Posterior cingulate gyrus (tissue), 11 donors: ENCODE results near the gene MAP2K4.
A peak's percentile ranks its signal among the peaks of the same experiment; 100 is the strongest.

Experiments used
- DNase-seq, 10 donors: peaks; one replicate each; pipeline versions ENCODE4 v3.0.0 to v3.0.0-alpha.2; 2020 to 2021; ENCODE audit warnings: mixed read lengths in 3 of 10
- intact Hi-C: fragments of 100-400 bp; cut with DNase I; formaldehyde crosslinking; loops from one replicate; pipeline ENCODE4 v1.15.1; 2023

Gene MAP2K4

DNA sequence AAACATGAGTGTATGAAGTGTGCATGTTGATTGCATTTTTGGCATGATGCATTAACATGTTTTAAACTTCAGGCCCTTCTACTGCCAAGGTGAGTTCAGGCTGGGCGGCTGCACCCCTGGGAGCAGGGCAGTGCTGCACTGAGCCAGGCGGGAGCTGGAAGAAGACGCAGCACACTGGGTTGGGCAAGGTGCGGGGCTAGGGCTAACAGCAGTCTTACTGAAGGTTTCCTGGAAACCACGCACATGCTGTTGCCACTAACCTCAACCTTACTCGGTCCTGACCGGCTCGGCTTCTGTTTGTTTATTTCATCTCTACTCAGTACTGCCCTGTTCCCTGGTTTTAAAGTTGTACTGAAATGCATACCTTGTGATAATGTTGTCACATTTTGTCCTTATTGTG lies 61.0 kb downstream of the MAP2K4 start:
- DNase-seq: peak in 1 of 10 donors; percentile 60

DNA sequence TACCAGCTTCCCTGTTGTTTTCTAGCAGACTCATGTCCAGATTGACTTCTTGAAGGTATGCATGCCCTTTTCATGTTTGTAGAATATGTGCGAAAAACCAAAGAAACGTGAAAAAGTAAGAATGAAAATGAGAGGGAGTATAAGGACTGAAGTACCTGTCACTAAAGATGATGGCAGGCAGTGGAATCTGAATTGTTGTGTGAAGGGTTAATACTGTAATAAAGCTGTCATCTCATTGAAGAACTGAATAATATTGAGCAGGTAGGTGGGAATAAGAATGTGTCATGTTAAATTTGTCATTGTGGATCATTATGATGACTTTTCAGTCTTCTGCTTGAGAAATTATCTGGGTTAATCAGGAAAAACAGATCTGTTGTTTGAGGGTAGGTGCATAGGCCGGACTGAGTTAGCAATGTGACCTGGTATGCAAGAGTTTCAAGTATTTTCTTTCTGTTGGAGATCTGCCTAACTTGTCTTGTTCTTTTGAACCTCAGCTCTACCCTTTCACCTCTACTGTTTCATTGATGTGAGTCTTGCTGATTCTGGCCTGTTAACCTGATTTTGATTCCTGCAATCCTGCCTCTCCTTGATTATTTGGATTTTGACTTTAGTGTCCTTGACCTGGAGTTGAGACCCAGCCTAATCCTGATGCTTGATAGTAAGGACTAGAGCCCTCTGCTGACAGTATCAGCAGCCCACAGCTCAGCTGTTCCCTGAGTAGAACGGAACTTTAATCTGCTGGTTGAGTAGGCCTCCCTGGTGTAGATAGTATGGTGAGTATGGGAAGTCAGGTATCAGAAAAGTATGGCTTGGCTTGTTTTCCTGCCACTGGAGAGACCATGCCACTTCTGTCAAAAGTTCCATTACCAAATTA lies 64.6 kb downstream of the MAP2K4 start:
- intact Hi-C loops: no loop called here
- DNase-seq: no peak

More for the DNA sequence above, 61.0 kb downstream of the MAP2K4 start:
- intact Hi-C loops: no loop called here

DNA sequence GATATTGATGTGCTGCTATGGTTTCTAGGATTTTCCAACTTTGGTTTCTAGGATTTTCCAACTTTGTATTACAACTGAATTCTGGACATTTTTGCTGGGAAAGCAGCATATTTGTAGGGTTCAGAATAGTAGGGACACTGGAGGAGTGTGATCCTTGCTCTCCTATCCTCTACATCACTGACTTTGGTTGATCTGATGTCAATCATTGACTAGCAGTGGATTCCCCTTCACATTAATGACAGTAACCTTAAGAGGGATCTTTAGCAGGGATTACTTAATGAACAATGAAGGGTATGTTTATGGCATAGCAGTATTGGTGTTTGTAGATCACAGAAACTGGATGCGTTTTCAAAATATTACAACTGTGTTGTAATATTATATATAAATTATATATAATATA lies 67.4 kb downstream of the MAP2K4 start:
- intact Hi-C loops: no loop called here
- DNase-seq: no peak

DNA sequence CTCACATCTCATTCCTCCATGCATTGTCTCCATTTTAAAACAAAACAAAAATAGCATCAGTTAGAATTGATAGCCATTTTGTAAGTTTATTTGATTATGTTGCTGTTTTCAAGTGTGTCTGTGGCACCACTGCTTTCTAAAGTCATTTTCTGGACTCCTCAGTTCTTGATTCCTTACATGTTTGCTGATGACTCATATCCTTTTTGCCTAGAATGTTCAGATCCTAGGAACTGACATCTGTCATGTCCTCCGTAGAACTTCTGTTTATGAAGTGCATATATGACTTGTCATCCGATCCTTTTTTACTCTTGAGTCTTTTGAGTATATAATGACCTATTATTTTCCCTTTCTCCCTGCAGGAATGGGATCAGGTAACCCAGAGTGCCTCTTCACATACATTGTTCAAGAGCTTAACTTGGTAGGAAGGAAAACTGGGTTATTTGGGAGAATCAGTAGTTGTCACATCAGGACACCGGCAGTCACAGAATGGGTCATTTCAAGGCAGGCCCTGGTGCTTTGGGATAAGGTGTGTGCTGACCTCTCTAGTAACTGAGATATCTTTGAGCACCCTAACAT lies 69.2 kb downstream of the MAP2K4 start:
- intact Hi-C loops: no loop called here
- DNase-seq: no peak

DNA sequence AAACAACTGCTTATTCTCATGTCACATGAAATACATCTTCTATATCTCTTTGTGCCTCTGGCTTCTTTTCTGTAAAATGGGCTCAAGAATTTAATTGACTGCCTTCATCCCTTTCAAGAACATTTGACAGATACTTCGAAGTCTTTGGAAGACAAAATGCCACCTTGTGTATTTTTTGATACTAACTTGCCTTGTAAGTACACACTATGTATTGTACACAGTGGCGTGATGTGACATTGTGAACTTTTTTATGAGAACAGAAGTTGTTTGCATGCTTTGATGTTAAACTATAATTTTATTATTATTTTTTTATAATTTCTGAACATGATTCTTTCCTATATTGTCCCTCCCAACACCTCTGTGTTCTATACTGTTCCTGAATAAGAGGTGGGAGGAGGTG lies 73.7 kb downstream of the MAP2K4 start:
- no peak for DNase-seq
- intact Hi-C loops: no loop called here

DNA sequence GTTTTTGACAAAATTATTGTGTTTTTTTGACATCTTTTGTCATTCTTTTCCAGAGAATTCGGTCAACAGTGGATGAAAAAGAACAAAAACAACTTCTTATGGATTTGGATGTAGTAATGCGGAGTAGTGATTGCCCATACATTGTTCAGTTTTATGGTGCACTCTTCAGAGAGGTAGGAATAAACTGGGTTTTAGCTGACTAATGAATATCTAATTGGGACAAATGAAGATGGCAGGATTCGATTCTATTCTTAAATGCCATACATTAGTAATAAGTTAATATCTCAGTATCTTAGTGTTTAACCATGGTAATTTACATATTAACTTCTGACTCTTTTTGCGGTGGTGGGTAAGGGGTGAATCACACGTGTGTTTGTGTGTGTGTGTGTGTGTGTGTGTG lies 74.8 kb downstream of the MAP2K4 start:
- intact Hi-C loops: no loop called here
- DNase-seq: no peak

DNA sequence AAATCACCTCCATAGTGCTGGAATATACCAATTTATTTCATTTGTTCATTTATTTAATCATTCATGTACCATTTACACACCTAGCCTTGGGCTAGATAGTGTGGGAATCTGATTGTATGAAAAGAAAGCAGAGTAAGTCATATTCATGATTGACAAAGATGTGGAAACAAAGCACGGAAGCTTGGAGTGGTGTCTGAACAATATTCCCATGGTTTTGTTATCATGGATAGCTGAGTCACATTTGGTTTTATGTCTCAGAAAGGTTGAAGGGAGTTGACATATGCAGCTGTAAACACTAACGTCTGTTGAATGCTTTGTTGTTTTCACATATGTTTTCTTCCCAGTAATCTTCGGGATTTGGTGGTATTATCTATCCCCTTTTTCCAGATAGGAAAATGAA lies 76.6 kb downstream of the MAP2K4 start:
- DNase-seq: no peak
- intact Hi-C loops: no loop called here

DNA sequence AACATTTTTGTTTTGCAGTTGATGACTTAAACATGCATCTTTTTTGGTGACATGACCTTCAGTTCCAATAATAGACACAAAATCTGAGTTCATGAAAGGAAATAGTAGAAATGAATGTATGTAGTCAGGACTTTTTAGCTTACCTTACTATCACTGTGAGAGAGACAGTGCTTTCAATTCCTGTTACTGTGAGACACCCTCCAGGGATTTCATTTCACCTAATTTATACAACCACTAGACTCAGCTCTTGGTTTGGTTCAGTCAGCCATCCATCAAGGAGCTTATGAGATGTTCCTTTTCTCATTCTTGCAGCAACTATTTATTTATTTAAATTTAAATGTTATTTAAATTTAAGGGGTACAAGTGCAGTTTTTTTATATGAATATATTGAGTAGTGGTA lies 77.9 kb downstream of the MAP2K4 start:
- intact Hi-C loops: no loop called here

DNA sequence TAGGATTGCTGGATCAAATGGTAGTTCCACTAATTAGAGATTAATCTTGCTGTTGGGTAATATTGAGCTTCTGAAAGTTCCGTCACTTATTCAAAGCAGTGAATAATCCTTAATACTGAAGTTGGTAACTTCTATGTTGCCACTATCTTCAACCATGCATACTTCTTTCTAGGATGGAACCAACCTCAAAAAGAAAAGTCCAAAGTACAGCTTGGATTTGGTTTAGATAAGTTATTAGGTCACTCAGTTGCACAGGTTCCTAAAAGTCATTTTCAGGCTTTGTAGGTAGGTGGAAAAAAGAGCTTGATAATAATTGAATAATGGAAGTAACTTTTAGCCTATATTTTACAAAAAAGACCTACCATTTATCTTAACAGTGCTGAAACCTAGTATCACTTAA lies 78.7 kb downstream of the MAP2K4 start:
- no peak for DNase-seq
- intact Hi-C loops: no loop called here

More for the DNA sequence above, 77.9 kb downstream of the MAP2K4 start:
- no peak for DNase-seq

DNA sequence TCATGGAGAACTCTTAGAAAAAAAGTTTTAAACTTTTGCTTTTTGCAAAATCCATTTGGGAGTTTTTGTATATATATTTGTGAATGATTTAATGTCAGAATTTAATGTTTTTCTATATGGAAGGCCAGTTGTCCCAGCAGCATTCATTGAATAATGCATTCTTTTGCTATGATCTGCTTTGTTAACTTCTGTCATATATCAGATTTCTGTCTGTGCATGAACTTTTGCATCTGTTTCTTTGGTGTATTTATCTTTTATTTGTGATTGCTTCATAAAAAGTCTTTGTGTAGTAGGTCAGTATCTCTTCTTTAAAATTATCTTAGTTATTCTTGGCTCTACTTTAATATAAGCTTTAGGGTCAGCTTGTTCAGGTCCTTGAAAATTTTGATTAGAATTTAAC lies 84.2 kb downstream of the MAP2K4 start:
- intact Hi-C loops: no loop called here

DNA sequence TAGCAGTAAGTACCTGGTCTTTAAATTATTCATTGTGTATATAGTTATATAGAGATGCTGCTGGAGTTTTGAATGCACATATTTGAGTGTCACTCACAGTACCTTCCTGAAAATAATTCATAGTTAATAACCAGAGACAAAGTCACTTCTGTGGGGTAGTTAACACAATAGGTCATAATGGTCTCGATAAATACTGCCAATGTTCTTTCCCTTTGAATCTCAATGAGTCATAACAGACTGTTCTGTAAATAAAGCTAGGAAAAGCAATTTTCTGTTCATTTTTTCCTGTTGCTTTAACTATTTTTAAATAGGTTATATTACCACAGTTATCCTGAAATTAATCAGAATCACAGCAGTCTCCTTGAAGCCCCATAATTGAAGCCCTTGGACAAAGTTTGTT lies 87.2 kb downstream of the MAP2K4 start:
- DNase-seq: no peak
- intact Hi-C loops: no loop called here

More for the DNA sequence above, 84.2 kb downstream of the MAP2K4 start:
- no peak for DNase-seq

DNA sequence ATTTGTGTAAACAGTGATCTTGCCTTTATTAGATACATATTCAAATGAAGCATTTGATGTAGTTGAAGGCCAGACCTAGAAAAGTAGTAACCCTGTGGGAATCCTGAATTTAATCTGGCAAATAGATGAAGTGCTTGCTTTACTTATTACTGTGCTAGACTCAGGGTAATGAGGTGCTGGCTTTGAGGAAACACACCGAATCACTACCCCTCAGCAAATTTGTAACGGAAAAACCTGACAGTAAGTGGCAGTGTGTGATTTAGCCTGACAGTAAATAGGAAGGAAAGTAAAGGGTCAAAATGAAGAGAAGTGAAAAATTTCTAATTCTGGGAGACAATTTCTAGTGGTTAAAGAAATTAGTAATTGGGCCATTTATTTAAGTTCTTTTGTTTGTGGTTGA lies 90.2 kb downstream of the MAP2K4 start:
- DNase-seq: no peak
- intact Hi-C loops: no loop called here

DNA sequence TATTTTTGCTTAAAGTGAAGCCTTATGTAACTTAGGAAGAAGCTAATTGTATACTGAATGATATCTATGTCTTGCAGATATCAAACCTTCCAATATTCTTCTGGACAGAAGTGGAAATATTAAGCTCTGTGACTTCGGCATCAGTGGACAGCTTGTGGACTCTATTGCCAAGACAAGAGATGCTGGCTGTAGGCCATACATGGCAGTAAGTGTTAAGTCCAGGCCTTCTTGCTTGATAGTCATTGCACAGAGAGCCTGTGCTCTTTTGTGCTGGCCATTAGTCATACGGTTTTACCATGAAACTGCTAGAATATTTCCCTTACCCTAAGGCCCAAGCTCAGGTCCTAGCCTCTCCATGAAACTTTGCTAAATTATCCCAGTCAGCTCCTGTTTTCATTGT lies 92.5 kb downstream of the MAP2K4 start:
- intact Hi-C loops: no loop called here
- DNase-seq: no peak

DNA sequence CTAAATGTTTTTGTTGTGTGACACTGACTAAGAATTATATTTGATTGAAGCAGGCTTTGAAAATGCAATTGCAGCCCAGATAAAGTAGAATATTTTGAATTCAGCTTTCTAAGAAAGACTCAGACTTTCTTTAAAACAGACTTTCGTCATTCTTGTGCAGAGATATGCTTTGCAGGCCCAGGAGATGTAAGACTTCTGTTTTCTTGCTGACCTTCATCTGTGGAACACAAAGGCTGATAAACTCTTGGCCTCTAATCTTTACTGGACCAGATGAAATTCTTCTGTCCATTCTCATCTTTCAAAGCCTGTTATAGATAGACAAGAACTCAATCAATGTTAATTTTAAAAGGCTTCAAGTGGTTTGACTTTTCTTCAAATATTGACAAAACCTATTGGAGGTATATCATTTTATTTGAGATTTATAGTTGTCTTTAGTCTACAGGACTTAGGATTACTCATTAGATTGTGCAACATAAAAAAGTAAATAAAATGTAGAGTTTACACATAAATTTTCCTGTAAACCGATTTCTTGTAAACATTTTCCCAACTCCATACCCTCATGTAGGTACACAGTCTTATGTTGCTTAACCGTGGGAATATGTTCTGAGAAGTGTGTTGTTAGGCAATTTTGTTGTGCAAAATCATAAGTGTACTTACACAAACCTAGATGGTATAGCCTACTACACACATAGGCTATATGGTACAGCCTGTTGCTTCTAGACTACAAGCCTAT lies 94.2 kb downstream of the MAP2K4 start:
- DNase-seq: no peak
- intact Hi-C loops: no loop called here

DNA sequence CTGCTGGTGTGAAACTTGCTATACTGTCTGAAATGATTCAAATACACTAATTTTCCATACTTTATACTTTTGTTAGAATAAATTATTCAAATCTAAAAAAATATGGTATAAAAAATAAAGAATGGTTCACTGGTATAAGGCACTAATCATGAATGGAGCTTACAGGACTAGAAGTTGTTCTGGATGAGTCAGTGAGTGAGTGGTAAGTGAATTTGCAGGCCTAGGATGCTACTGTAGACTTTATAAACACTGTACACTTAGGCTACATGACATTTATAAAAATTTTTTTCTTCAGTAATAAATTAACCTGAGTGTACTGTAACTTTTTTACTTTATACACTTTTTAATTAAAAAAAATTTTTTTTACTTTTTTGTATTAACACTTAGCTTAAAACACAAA lies 95.5 kb downstream of the MAP2K4 start:
- no peak for DNase-seq
- intact Hi-C loops: no loop called here

DNA sequence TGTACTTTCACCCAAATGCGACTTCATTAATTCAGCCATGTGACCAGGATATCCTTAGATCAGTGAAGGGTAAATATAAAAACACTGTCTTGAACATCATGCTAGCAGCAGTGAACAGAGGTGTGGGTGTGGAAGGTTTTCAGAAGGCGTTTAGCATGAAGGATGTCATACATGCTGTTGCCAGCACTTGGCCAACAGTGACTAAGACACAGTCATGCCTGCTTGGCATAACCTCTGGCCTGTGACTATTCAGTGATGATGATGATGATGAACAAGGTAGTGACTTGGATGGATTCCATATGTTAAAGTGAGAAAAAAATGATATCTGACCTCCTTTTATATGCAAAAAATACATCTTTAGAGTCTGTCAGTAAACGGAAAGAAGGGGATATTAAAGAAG lies 97.9 kb downstream of the MAP2K4 start:
- intact Hi-C loops: no loop called here

DNA sequence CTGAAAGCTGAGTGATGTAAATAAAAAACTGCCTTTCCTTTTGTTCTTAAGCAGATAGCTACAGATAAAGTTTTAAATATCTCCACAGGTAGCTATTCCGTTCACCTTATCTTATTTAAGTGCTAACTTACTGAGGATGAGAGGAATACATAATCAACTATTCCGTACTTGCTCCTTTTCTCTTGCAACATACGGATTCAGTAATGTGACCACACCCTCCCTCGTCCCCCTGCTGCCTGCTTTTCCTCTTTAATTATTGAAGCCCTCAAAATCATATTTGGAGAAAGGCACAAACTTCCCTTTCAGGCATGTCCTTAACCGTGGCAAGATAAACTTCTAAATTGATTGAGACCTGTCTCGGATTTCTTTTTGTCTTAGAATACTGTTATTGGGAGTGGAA lies 101.4 kb downstream of the MAP2K4 start:
- DNase-seq: no peak
- intact Hi-C loops: no loop called here

More for the DNA sequence above, 97.9 kb downstream of the MAP2K4 start:
- DNase-seq: no peak

DNA sequence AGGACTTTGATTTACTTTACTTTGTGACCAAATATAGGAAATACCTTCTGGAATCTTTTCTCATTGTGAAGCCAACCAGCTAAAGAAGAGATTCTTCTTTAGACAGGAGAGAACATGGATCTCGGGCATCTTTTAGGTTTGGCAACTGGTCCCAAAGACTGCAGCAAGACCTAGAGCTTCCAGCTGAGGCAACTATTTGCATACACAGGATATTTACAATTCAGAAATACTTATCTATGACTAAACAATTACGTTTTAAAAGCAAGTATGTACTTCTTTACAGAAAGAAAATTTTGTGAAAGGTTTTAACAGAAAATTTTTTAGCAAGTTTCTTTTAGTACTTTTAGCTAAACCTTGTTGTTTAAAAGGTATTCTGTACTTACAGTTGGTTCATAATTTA lies 106.5 kb downstream of the MAP2K4 start:
- no peak for DNase-seq
- intact Hi-C loops: no loop called here

DNA sequence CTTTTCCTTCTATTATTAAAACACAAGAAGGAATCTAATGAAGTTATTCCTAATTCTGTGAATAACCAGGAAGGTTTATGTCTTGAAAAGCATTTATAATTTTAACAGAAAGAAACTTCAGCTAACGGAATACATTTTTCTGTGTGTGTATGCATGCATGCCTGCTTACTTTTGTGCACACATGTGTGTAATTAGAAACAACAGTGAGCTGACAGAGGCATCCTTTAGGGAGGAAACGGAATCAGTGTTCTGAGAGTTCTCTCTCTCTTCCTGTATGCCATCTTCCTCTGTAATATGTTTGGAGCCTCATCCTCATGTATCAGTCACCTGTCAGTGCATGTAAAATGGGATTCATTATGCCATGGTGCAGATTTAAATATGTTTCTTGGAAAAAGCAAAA lies 107.0 kb downstream of the MAP2K4 start:
- no peak for DNase-seq
- intact Hi-C loops: no loop called here

DNA sequence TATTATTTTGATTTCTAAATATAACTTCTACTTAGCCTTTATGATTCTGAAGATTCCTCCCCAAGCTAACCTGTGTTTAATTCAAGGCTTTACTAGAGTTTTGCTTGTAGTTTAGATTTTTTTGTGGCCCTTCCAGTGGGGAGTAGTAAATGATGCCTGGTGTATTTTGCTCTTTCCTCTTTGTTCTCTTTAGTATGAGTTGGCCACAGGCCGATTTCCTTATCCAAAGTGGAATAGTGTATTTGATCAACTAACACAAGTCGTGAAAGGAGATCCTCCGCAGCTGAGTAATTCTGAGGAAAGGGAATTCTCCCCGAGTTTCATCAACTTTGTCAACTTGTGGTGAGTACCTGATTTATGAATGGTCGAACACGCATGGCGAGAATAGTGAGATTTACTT lies 108.3 kb downstream of the MAP2K4 start:
- no peak for DNase-seq
- intact Hi-C loops: no loop called here

DNA sequence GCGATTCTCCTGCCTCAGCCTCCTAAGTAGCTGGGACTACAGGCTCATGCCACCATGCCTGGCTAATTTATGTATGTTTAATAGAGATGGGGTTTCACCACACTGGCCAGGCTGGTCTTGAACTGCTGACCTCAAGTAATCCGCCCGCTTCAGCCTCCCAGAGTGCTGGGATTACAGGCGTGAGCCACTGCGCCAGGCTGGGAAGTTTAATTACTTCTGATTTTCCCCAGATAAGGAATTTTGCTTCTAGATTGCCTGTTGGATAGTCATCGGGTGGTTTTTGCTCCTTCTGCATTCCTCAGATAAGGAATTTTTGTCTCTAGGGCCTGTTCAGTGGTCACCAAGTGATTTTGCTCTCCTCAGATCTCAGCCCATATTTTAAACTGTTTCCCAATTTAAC lies 112.5 kb downstream of the MAP2K4 start:
- peak in 1 of 10 donors; percentile 52 for DNase-seq
- intact Hi-C loops: no loop called here

DNA sequence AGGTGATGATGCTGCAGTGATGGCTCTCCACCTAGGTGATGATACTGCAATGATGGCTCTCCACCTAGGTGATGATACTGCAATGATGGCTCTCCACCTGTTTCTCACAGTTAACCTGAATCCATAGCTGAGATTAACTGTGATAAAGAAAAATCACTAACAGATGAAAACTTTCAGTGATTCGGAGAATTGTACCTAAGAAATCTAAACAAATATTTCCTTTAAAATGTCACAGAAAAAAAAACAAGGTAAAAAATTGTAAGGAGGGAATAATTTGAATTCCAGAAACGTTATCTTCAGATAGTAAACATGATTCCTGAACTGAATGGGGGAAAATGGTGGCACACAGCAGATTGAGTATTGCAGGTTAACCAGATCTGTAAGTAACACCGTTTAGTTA lies 113.4 kb downstream of the MAP2K4 start:
- intact Hi-C loops: no loop called here
- no peak for DNase-seq
